Inflammatory macrophage (primary cell): Measurements from ENCODE around the gene GIGYF2.

Experiments used
- DNase-seq, 2 donors: peaks; one replicate each; pipeline ENCODE4 v3.0.0-alpha.2; 2020 to 2022

The GIGYF2 gene

DNA sequence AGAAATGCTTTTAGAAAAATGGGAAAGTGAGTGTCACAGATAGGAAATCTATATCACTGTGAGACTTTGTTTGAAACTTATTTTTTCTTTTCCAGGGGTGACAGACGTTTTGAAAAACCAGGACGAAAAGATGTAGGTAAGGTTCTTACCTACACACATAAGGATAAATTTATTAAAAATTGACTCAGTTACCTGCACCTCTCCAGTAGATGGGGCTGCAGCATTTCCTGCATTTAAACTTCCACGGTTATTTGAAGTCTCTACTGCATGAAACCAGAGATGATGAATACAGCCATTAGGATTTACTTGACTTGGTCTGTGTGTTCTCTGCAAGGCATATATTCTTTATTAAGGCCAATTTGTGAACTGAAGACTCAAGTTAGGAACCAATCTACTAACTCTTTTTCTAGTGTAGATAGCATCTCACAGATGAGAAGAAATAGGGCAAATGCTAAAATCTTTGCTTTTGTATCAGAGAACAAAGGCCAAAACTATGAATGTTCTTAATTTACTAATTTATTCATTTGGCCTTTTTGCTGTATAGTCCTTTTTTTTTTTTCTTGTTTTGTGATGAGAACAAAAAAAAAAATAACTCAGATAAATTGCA lies 64.3 kb downstream of the GIGYF2 start:
- no peak for DNase-seq

GRCh38 chr2:232767866-232768265 lies 70.7 kb downstream of the GIGYF2 start:
- no peak for DNase-seq

GRCh38 chr2:232770207-232770606 lies 73.1 kb downstream of the GIGYF2 start:
- no peak for DNase-seq

DNA sequence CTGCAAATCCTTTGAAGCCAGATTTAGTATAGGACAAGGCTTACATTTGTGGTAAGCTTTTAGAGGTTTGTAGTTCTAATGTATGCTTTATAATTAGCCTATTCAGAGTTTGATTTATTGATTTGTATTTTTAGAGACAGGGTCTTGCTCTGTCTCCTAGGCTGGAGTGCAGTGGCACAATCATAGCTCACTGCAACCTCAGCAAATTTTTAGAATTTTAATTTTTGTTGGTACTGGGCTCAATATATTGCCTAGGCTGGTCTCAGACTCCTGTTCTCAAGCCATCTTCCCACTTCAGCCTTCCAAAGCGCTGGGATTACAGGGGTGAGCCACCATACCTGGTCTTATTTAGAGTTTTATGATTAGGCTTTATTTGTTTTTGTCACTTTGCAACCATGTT lies 74.7 kb downstream of the GIGYF2 start:
- no peak for DNase-seq

- DNase-seq = no peak
Measured at GRCh38 chr2:232772531-232772930, 75.4 kb downstream of the GIGYF2 start.

- no peak for DNase-seq
Measured at GRCh38 chr2:232773815-232774214, 76.7 kb downstream of the GIGYF2 start.

DNA sequence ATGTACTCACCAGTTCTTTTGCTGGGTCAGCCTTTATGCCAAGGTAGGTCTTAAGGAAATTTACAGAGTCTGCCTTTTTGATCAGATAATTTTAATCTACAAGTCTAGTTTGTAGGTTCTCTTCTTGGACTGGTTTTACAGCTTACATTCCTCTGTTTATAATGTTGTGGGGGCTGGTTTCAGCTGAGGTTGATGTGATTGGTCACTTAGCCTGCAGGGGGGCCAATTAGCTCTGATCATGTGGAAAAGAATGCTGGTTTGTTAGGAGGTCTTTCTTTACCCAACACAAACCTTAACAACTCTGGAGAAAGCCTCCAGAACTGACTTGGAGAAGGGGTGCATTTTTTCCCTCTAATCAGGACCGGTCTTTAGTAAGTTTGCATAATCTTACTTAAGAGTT lies 79.3 kb downstream of the GIGYF2 start, which contains the start of gene KCNJ13:
KCNJ13 (minus strand) TSS at position 131 of the 400 bp plus-strand sequence. CDS start 5,203 bp downstream, outside the sequence.
- no peak for DNase-seq

DNA sequence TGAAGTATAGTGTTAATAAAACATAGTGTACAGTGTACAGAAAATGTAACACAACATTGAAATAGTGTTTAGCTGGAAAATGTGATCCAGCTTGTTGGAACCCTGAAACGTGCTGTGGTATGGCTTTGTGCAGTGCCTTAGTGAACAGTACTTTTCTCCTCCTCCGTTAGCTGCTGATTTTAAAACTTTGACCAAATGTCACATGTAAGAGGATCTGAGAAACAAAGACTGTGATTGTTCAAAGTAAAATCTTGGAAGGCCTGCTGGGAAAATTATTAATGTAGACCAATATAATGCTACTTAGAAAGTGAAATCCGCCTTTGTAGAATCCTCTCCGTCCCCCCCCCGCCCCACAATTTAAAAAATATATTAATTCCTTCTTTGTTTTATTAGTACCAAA lies 80.1 kb downstream of the GIGYF2 start:
- no peak for DNase-seq

DNA sequence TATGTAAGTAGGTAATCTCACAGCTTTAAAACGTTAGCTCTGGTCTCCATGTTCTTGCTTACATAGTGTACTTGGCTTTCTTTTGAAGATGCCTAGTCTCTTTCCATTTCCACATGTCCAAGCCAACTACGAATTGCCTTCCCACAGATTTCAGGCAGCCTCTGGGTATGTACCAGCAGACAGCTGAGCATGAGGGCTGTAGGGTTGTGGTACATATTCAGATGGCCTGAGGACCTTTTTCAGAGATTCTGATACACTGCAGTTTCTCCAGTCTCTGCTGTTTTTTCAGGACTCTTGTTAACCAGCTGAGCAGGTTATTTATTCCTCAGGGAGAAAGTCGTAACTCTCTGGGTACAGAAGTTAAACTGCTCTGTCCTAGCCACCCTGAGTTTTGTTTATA lies 82.3 kb downstream of the GIGYF2 start:
- no peak for DNase-seq

GRCh38 chr2:232779934-232780333 lies 82.8 kb downstream of the GIGYF2 start:
- DNase-seq = no peak

GRCh38 chr2:232781765-232782164 lies 84.6 kb downstream of the GIGYF2 start:
- no peak for DNase-seq

DNA sequence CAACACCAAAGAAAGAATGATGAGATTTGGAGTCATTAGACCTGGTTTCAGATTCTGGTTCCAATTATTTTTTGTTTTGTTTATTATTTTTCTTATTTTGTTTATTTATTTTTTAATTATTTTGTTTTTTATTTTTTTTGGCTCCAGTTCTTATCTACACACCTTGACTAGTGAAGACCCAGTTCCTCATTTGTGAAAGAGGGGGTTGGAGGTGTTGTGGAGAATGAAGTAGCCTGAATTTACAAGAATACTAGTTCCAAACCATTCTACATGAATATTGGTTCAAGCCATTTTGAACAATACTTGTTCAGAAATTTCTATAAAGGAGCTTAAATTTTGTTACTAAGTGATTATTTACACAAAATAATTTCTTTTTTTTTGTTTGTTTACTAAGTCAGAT lies 86.1 kb downstream of the GIGYF2 start:
- no peak for DNase-seq

GRCh38 chr2:232787806-232788205 lies 90.7 kb downstream of the GIGYF2 start:
- no peak for DNase-seq

DNA sequence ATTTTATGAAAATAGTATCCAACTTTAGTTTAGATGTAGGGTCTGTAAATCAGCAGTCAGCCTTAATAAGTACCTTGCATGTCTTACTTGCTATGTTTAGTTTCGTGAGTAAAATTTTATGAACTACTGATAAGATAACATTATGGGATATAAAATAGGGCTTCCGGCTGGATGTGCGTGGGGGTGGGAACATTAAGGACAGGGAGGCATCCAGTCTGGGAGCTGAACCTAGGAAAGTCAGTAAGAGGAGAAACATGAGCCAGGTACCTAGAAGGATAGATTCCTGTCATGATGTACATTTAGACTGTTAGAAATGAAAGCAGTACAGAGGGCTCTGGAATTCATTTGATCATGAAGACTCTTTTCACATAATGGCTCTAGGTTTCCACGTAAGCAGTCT lies 92.0 kb downstream of the GIGYF2 start:
- DNase-seq = no peak

DNA sequence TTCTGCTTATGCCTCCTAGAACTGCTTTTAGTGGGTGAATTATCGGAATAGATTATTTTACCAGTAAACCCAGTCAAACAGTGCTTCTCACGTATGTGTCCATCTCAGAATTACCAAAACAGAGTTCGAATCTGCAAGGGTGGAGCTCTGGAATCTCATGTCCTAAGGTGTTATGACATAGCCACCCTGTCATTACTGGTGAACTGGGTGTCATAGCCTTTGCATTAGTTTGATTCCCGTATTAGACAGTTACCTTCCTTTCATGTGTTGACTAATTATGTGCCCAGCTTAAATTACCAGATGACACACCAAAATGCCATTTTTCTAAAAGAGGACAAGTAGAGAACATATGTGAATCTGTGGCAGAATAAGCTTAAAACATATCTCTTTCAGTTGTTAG lies 94.4 kb downstream of the GIGYF2 start:
- DNase-seq = no peak

- no peak for DNase-seq
Measured at GRCh38 chr2:232793271-232793670, 96.1 kb downstream of the GIGYF2 start.

GRCh38 chr2:232794981-232795380 lies 97.8 kb downstream of the GIGYF2 start:
- DNase-seq = no peak

DNA sequence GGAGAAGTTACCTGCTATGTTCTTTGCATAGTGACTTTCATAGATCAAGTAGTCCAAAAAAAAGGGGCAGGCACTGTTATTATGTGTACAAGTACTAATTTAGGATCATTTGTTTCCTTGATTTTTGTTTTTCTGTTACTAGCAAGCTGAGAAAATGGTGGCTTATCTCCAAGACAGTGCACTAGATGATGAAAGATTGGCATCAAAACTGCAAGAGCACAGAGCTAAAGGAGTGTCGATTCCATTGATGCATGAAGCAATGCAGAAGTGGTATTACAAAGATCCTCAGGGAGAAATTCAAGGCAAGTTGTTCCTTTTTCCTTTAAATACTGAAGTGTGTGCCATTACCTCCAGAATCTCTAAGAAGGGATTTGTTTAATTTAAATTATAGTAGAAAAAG lies 98.8 kb downstream of the GIGYF2 start:
- DNase-seq = no peak

- no peak for DNase-seq
Measured at GRCh38 chr2:232798187-232798586, 101.1 kb downstream of the GIGYF2 start.

DNA sequence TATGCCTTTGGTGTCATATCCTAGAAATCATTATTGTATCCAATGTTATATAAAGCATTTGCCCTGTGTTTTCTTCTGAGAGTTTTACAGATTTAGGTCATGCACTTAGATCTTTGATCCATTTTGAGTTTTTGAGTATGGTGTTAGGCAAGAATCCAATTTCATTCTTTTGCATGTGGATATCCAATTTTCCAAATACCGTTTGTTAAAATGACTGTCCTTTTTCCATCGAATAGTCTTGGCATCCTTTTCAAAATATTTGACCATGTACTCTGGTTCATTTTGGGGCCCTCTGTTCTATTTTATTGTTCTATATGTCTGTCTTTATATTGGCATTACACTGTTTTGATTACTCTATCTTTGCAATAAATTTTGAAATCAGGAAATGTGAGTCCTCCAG lies 103.0 kb downstream of the GIGYF2 start:
- DNase-seq = no peak

GRCh38 chr2:232802091-232802490 lies 105.0 kb downstream of the GIGYF2 start:
- peak; percentile 36 to 47 for DNase-seq

GRCh38 chr2:232809349-232810124 lies 112.4 kb downstream of the GIGYF2 start:
- DNase-seq = no peak

- no peak for DNase-seq
Measured at GRCh38 chr2:232810444-232810843, 113.3 kb downstream of the GIGYF2 start.

GRCh38 chr2:232815569-232815968 lies 118.4 kb downstream of the GIGYF2 start:
- DNase-seq = no peak
